ENCODE data around the gene FHL3. TPM values are rescaled to one million over a fixed set of nuclear protein-coding genes. Genes with fewer than 3 reads are reported as not detected.

The FHL3 gene
- total and polyA plus RNA-seq, 2 of the 8 experiments (the other 6 are each of a cell fraction or from before 2014, with no cell fraction given) = 14.3 to 35.6 TPM

GRCh38 chr1:38012363-38013226 is 7.3 kb upstream of the FHL3 start, which contains the start of gene UTP11 (continued):
- TF ChIP-seq CHD7 (IDR thresholded peaks at IDR 0.05; ENCODE audit: insufficient replicate concordance, low read length) (no peak), RNF2 (IDR thresholded peaks at IDR 0.05; ENCODE audit: borderline replicate concordance, low read depth, low read length, missing control alignments, poor library complexity, severe bottlenecking) (peak; percentile 34), CTCF (IDR thresholded peaks at IDR 0.05; ENCODE audit: control extremely low read depth in 1 of 3, insufficient read depth in 1 of 3, low read depth in 1 of 3, low read length in 3 of 3) (no peak; a peak in 1 of 4 replicates), USF2 (IDR thresholded peaks at IDR 0.05; ENCODE audit: low read length) (peak; percentile 84), SIX5 (IDR thresholded peaks at IDR 0.05; ENCODE audit: low read depth, low read length) (peak; percentile 90)
